Stimulated activated CD4-positive, alpha-beta T cell treated with anti-CD3 and anti-CD28 coated beads, Interleukin-4, amount 100 ng/mL, for 4 hours (primary cell): ENCODE data around the gene DHX29.

Experiments
- DNase-seq, 2 experiments: peaks; one replicate each; pipeline ENCODE4 v3.0.0-alpha.2; 2020

DHX29 gene

DNA sequence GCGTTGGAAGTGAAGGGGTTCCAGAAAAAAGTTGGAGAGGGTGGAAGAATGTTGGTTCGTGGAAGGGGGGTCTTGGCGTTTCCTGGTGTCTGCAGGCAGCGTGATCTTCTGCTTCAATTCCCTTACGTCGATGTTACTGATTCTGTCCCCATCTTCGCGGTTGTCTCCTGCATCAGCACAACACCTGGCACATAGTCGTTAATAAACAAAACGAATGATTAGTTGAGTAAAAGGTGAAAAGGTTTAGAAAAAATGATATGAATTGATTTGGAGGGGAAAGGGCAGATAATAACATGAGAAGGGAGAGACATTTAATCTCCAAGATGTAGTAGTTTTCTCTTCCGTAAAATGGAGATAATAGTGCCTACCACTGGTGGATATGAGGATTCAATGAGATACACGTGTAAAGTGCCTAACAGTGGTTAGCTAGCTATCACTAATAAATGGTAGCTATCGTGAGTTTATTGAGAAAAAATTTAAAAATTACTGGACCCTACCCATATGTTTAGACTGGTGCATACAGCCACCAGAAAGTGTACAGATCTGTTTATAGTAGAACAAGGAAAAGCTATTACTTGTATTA, 851 bp upstream of the DHX29 start:
- DNase-seq = no peak

DNA sequence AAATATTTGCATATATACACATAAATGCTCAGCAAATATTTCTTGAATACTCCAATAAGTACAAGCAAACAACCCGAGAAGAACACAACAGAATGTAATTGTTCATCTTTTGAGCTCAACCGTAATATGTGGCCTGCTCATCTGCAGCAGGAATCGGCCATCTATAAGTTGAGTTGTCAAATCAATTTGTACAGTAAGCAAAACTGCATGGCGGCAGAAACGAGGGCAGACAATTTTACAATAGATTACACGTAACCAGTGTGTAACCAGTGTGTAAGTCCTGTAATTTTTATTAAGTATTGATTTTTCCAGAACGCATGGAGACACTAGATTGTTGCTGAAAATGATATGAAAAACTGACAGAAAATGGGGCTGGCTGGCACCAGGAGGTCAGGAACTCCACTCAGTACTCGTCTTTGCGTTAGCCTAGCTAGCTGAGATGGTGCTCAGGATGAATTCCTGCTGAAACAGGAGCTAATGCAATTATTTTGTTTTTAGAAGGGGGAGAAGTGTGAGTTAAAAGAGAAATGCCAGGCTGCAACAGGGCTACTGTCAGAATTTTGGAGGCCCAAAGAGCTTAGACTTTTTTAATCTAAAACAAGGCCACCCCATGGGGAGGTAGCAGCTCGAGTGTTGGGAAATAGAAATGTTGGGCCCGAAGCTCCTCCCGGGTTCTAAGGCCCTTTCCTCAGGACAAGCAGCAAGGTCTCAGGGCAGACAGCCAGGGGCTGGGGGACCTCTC, 682 bp downstream of the DHX29 start:
- no peak for DNase-seq

DNA sequence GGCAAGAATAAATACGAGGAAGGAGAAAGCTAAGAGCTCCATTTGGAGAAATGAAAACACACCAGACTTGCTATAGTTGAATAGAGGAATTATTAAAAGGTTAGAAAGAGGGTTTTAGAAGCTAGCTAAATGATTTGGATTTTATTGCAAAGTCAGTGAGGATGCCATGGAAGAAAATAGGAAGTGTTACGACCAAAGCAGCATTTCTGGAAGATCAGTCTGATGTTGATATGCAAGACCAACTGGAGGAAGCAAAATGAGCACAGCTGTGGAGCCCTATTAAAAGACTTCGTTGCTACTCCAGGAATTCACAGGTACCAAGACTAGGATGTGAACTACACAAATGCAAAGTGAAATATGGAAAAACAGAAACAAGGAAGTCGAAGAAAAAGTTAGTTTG, 2.1 kb downstream of the DHX29 start:
- DNase-seq = no peak

DNA sequence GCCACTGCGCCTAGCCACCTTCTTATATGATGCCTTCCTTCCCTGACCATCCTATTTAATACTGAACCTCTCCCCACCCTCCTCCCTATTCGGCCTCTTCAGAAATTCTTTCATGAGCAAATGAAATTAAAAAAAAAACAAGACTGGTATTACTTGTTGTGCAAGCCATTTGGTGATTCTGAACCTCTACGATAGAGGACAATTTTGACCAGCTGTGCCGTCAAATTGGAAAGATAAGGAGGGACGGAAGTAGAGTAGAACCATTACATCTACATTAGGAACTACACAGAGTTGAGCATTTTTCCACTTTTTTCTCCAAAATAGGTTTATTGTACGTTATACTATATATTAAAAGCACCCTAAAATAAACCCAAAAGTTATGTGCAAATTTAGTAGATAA, 2.9 kb downstream of the DHX29 start:
- no peak for DNase-seq

DNA sequence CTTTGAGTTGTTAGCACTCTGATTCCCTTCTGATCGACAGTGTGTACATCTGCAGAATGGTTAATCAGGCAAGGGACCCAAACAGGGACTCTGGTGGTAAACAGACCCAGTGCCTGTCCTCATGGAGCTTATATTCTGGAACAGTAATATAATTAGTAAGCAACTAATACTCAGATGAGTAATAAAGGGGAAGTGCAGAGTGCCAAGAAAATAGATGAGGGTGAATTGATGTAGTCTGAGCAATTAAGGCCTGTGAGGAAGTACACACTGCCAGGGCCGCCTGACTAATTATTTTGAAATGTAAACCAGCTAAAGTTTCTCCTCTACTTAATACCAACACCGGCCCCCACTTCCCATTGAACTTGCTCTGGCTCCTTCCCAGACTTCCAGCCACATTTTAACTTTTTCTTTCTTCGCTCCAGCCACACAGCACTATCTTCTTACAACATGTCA, 4.2 kb downstream of the DHX29 start:
- DNase-seq = no peak

DNA sequence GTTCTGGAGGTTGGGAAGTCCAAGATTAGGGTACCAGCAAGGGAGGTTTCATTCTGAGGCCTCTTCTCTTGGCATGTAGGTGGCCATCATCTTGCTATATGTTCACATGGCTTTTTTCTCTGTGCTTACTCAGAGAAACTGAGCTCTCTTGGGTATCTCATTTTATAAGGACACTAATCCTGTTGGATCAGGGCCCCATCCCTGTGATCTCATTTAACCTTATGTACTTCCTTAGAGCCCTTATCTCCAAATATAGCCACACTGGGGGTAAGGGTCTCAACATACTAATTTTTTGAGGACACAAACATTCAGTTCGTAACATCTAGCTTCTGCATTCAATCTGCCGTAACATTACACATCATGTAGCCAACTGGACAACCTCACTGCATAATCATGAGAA, 6.6 kb downstream of the DHX29 start:
- DNase-seq = no peak

DNA sequence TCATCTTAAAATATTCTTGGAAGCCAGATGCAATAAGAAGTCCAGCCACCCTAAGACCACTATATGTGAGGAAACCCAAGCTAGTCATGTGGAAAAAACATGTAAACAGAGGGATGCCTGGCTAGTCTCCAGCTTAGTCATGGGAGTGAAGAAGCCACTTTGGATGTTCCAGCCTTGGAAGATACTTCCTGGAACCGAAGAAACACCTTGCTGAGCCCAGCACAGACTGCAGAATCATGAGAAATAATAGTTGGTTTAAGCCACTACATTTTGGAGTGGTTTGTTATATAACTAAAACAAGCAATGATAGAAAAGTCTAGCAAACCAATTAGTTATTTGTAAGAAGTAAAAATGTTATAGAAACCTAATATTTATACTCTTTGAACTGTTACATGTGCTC, 12.6 kb downstream of the DHX29 start:
- DNase-seq = no peak

DNA sequence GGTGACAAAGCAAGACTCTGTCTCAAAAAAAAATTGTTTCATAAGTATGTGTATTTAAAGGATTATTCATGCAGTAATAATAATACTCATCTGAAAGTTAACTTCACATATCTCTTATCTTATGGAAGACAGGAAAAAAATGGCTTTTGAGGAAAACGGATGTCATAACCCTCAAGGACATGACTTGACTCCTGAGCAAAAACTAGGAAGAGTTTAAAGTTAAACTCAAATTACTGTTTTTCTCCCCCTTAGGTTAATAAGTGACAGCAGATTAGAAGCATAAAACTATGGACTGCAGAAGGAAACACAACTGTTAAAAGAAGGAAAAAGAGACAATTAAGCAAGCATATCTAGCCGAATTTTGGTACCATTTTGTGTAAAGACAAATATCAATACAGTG, 16.5 kb downstream of the DHX29 start:
- DNase-seq = no peak

DNA sequence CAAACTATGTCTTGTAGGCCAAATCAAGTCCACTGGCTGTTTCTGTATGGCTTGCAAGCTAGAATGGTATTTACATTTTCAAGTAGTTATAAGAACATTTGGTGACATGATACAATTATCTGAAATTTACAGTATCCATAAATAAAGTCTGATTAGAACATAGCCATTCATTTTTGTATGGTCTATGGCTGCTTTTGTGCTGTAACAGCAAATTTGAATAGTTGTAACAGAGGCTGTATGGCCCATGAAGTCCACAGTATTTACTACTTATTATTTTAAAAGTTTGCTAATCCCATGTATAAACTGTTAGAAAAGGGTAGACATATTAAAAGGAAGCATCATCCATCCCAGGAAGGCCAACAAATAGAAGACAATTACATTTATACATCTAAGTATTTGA, 17.7 kb downstream of the DHX29 start:
- DNase-seq = no peak

DNA sequence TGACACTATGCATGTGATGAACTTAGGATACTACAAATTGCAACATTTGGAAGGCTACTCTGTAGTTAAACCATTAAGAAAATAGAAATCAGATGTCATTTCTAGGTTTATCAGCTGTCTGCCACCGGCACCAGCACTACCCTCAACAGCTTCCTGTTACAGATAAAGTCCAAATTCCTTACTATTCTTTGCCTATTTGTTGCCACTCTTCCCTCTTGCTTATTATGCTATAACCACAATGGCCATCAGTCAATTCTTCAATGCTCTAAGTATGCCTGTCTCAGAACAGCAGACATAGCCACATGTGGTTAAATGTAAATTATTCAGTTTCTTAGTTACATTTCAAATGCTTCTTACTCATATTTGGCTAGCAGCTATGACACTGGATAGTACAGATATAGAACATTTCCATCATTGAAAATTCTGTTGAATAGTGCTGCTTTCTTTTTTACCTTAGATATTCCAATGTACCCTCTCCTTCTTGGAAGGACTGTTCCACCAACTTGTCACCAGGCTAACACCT, 21.0 kb downstream of the DHX29 start:
- no peak for DNase-seq

DNA sequence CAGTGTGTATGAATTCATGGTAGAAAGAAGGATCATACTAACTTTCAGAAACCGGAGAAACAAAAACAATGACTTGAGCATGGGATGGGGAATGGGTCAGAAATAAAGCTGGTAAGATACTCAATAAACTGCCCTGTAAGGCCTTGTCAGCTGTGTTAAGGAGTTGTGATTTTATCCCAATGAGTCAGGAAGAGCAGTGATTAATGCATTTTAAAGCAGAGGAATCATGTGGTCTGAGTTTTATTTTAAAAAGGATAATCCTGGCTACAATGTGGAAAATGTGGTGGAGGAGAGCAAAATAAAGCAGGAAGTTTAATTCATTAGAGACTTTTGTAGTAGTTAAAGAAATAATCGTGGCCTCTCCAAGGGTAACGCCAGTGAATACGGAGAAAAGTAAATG, 28.7 kb downstream of the DHX29 start:
- DNase-seq = no peak

DNA sequence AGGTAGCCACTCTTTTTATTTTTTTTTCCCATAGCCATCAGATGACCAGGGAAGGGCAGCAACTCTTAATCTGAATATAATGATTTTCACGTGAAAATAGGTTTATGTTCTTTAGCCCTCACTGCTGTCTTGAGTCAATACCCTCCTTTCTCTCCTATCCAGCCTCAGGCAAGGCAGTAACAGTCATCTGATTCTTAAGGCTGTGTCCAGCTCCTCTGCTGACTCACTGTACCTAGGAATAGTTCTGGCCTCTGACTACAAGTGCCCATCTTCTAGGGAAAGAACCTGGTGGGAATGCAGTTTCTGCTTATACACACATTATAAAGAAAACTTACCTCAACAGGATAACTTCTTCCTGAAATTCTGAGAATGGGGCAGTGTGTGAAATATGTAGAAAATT, 30.7 kb downstream of the DHX29 start:
- DNase-seq = no peak

DNA sequence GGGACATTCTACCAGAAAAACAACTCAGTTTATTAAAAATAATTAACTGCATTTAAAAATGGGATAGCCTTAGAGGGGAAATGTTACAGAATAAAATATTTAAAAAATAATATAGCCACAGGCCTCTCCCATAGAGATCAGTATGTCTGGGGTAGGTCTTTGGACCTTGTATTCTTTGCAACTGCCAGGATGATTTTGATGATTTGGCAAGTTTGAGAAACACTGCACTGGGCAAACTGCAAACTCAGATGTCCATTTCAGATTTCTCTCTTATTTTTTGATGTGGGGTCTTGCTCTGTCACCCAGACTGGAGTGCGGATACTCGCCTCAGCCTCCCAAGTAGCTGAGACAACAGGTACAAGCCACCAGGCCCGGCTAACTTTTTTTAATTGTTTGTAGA, 49.2 kb downstream of the DHX29 start:
- no peak for DNase-seq

DNA sequence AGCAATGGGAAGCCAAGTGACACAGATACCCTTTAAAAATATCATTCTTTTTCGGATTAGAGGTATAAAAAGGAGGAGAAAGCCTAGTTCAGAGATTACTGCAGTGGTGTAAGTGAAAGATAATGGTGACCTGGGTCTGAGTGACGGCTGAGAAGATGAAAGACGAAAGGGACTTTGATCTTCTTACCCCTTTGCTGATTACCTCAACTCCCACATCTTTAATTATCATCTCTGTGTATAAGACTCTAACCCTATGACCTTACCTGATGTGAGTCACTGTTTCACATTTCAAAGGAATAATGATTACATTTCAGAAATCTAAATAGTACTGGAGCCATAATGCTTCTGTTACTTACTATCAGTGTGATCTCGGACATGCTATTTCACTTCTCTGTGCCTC, 52.7 kb downstream of the DHX29 start:
- DNase-seq = no peak

DNA sequence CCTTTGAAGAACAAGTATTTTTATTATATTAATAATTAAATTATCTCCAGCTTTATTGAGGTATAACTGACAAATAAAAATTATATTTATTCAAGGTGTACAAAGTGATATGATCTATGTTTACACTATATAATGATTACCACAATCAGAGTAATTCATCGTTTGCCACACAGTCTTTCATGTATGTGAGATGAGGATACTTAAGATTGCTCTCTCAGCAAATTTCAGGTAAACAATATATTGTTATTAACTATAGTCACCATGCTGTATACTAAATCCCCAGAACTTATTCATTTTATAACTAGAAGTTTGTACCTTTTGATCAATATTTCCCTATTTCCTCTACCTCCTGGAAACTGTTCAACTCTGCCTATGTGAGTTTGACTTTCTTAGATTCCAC, 57.4 kb downstream of the DHX29 start:
- DNase-seq = no peak

DNA sequence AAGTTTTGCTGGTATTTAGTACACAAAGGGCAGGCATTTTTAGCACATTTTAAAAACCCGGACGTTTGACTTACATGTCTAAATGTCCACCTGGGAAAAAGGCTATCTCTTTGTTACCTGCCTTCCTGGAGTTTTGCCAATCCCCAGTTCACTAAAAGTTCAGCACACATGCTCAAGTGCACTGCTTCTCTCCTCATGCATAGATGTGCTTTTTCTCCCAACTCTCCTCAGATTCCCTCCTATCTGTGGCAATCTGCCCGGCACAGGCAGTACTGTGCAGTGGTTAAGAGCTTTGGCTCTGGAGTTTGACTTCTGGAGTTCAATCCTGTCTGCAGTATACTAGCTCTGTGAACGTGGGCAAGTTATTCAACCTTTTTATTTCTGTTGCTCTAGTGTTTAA, 65.7 kb downstream of the DHX29 start:
- no peak for DNase-seq

DNA sequence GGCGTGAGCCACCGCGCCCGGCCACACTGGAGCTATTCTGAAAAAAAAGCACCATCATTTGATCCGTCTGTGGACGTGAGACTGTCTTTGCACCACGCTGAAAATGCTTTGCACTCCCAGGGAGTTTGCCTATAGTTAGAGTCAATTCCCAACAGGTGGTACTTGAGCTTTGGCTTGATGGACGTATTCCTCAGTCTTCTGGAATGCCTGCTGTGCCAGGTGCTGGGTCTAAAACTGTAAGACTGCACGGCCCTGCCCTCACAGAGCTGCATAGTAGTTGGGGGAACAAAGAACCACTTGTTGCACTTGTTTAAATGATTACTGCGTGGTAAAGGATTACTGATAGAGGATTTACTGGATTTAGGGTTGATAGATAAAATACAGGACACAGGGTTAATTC, 70.7 kb downstream of the DHX29 start:
- DNase-seq = no peak

DNA sequence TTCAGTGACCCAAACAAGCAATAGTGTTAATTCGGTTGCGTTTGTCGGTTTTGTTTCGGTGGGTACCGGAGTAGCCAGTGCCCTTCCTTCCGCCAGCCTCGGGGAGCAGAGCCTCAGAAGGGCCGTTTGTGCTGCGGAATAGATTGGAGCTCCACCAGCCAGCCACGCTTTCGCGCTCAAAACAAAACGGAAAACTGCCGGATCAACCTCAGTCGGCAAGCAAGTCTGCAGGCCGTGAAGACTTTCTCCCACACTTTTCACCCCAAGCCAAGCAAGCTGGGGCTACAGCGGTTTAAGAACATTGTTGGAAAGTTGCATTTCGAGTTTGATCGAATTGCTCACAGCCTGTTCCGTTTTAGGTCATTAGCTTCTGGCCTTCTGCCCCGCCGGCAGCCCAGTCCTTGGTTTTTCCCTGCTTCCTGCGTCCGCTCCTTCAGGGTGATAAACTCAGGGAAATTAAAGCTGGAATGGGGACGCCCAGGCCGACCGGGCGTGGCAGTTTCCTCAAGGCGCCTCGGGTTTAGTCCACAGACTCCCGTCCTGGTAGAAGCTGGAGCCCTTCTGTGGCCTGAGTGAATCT, 73.3 kb downstream of the DHX29 start:
- no peak for DNase-seq

DNA sequence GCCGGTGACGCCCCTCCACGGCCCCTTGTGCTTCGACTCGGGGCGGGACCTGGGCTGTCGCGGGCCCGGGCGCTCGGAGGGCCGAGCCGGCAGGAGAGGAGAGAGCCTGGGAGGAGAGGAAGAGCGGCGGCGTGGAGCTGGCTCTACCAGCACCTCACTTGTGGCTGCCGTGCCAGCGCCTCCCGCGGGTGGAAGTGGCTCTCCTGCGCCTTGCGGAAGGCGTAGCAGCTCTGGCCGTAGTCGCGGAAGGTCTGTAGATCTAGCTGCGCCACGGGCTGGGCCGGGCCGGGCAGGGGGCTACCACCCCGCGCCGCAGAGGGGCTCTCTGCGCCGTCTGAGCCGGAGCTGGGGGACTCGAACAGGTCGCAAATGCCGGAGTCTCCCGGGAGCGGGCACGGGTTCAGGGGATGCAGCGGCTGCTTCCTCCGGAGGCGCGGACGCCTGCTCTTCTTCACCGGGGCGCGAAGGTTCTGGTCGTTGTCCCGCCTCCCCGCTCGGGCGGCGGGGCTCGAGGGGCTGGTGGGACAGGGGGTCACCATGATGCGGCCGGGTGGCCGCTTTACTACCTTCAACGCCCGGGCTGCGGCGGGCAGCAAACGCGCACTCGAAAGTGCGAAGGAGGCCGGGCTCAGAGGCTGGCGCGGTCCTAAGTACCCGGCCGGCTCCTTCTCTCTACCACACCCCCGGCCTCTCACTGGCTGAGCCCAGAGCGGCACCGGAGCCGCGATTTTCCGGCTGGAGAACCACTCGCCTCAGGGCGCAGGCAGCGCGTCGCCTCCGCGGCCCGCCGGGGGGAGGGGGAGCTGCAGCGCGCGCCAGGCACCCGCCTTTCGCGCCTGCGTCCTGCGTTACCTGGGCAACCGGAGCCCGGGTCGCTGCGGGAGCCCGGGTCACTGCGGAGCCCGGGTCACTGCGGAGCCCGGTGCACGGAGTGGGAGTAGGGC, 74.2 kb downstream of the DHX29 start, which contains the start of gene CCNO:
TSS of gene CCNO (minus strand) at position 624 of the 944 bp plus-strand sequence. CDS start at position 539, 85 bp downstream.
- peak; percentile 49 to 58 for DNase-seq

DNA sequence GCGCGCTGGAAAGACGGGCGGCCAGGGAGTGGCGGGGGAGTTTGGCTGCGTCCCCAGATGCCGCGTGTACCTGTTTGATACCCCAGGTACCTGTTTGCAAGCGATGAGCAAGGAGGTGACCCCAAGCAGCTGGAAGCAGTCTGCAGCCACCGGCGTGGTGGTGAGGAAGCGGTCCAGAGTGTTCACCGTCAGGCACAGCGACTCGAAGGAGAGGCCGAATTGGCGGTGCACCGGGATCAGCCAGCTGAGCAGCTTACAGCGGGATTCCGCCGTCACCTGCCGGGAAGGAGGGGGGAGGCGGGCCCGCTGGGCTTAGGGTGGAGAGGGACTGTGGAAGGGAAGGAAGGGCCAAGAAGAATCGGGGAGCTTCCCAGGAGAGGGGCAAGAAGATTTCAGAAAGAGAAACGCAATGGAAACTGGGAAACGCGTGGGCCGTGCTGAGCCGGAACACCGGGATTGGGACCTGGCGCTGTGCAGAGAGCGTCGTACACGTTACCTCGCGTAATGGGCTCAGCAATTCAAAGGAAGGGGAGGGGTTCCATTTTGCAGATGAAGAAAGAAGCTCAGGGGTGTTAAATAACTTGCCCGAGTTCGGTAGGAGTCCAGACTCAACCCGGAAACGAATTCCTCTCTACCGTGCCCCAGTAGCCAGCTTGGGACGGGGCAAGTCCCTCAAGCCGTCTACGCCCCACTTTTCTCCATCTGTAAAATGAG, 75.1 kb downstream of the DHX29 start:
- DNase-seq = no peak

DNA sequence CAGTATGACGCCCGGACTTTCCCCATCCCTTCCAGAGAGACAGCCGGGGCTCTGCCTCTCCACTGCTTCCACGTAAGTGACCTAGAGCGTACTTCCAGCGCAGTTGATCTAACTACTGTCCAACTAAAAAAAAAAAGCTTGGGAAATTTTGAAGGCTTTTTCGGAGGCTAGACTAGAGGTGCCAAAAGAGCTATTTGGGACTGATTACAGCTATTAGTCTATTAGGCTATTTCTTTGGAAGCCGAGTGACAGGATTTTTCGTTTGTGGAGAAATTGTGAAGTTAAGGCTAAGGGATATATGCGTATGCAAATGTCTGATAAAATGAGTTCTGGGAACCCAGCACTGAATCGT, 75.6 kb downstream of the DHX29 start:
- DNase-seq = no peak
